HT1080 (cell line): ENCODE results near the gene NEK4. TPM values are rescaled to one million over a fixed set of nuclear protein-coding genes. Genes with fewer than 3 reads are reported as not detected.

Experiments
- DNase-seq: peaks from one replicate; pipeline ENCODE4 v3.0.0-alpha.2; 2015; ENCODE audit warnings: low read depth
- total RNA-seq: library from RNA; depleted of rRNA; stranded (reverse); fragments of >200 nt; shearing (Covaris generic); gene quantifications from 2 replicates; pipeline ENCODE4 v1.2.3, GENCODE V29; 2014

NEK4 gene
- total RNA-seq, 1 experiment from 2014 or later, result 25.9 TPM

DNA sequence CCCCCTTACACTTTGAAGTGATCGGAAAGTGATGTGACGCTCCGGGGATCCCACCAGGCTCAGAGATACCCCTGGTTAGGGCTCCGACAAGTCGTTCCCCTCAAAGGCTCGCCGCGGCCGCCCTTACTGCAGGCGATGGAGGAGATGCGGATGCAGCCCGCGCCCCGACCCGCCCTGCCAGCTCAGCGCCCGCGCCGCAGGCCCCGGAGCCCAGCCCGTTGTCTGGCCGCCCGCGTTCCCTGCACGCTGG, 65.4 kb downstream of the NEK4 start:
- no peak for DNase-seq

DNA sequence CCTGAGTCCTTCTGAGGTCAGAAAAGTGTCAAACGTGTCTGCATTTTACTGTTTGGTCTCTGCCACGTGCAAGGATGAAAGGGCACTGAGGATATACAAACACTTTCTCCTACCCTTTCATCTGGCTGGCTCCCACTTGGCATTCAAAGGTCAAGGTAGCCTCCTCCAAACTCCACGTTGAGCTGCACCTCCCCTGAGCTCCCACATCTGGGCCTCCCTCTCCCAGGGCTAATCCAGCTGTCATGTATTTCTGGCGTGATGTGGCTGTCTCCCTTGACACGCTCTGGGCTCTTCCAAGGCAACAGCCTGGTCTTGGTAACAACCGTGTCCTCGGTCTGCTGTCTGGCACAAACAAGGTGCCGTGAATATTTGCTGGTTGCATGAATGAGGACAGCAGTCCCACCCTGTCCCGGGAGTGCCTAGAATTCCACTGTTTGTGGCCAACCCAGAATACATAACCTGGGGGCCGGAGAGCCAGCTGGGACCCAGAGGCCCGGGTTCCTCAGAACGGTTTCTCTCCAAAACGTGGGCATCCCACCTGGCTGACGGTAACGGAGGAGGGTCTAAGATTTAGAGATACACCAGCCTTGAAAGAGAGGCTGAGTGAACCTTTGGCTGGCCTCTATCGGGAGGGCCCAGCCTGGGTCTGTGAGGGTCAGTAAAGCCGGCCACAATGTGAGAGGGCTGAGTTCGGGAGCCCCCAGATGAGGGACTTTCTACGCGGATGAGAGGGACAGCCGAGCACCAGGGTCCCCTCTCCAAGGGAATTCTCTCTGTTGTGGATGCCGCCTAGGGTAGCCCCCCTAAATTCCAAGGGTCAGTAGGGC, 65.9 kb downstream of the NEK4 start:
- peak; percentile 26 for DNase-seq

DNA sequence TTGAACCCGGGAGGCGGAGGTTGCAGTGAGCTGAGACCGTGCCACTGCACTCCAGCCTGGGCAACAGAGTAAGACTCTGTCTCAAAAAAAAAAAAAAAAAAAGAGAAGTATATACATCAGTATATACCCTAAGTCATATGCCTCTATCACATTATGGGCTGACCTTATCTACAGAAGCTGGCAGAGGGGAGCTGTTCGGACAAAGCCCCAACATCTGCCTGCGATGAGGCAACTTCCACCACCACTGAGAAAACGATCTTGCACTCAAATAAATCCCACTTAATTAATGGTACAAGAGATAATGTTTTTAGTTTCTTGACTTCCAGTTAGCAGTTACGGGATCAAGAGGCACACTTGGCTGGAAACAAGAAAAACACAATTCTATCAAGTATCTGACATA, 67.4 kb downstream of the NEK4 start:
- no peak for DNase-seq

DNA sequence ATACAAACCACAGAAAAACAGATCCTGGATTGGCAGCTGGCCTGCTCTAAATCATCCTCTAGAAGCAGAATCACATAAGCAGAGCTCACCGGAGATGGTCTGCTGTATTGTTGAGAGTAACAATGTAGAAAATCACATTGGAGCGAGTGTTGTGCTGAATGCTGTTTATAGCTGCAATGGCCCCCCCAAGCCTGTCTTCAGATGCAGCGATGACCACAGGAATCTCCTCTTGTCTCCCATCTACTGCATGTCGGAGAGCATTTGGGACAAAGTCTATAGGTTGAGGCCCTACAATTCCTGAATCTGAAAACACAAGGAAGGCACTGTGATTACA, 73.1 kb downstream of the NEK4 start:
- no peak for DNase-seq

DNA sequence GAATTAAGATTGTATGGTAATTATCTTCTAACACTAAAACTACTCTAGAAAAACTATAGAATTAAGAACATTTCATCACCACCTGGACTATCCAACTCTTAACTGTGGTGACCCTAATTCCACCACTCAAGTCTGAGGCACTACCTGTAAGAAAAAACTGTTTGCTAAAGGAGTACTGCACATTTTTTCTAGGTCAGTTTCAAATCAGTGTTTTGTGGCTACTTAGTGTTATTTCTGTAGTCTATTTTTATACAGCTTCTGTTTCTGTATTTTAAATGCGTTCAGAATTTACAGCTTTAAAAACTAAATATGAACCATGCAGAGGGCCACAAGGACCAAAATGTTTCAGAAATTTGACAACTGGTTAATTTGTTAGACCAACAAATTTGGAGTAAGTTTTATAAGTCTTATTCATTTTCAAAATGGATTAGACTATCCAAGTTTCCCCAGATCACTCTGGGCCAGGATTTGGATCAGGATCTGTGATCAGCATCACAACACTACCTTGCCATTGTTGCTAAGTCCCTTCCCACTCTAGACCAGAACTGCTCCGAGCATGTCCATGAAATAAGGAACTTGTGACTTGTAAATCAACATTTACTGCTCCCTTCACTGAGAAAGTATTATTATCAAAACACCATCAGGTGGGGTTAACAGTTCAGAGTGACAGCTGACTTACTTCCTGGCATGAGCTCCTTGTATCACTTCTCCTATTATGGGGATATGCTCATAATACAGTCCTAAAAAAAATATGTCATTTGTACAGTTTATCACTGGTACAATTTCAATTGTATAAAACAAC, 73.7 kb downstream of the NEK4 start:
- DNase-seq, result no peak

DNA sequence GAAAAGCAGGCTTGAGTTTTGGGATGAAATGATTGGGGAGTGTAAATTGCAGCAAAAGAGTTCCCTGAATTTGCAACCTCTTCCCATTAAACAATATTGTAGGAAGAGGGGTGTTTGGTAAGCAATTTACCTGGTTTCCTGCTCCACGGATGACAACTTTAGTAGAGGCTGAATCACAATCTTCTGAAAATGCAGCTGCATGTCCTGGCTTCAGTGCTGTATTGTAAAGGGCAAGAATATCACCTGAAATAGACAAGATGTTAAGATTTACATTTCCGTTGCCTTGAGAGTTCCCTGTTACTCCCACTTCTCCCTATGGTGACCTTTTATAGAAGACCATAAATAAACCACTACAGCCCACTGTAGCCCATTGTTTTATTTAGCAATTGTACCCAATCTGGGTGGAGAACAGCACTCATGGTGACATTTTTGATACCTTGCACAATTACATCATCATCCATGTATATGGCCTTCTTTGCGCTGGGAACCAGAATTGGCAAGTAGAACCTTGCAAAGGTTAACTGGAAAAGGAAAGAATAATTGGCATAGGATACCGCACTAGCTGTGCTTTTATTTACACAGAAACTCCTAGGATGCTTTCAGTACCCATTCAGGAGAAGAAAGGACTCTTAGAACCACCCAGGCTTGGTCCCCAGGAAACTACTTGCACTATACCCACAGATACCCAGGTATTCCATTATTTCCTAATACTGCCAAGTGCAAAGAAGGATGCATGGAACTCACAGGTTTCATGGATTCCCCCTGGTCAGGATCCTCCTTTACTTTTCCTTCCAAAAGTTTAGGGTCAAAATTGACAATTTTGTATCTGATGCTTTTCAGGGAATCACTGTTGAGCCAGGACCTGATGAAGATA, 74.7 kb downstream of the NEK4 start:
- DNase-seq, result no peak

DNA sequence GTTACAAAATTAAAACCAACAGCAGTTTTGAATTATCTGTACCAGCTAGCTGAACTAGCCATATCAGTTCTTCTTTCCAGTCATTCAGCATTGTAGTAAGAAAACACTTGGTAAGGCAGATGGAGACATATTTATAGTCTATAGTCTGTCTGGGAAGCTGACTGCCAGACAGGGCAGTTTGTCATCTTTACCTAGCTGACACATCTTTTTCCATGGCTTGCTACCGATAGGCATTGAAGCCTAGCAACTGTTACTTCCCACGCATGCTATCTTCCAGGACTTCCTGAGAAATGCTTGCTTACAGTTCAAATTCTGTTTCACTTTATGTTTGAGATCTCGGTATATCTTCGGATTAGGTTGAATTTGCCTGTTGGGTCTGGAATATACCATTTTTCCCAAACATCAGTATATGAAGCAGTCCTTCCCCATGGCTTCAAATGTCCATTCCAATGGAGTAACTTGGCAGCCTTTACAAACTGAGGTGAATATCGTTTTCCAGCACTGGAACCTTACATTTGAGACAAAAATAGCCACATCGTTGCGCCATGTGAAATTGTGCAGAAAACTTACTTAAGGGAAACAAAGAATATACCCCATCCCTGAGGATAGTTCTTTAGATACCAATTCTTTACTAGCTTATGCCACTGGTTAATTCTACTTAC, 76.1 kb downstream of the NEK4 start:
- DNase-seq, result no peak

DNA sequence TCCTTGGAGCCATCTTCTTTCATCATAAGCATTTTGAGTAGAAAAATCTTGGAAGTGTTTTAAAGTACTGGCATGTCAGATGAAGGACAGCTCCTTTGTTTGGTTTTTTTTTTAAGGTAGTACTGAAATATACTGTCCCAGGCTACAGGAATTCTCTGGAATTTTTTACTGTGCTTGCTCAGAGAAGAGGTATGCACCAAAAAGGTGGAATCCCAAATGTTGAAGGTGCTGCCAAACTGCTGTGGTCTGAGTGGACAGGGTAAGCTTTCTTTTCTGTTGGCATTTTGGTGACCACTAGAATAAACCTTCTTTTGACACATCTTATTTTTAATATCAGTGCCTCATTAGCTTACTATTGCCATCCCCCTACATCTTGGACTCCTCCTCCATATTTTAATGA, 77.7 kb downstream of the NEK4 start:
- DNase-seq, result no peak

DNA sequence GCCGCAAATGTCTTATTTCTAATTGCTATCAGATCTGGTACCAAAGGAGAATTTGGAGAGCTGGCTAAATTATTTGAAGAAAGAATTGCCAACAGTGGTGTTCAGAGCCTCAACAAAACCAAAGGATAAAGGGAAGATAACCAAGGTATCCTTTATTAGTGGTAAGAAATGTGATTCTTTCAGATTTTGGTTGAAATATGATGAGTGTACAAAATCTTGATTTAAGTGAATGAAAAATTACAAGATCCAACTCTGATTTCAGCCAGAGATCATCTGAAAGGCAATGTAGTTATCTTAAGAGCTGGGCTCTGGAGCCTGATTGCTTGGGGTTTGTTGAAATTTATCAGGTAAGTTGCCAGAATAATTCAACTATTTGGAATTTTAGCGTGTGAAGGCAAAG, 80.2 kb downstream of the NEK4 start:
- DNase-seq, result no peak

DNA sequence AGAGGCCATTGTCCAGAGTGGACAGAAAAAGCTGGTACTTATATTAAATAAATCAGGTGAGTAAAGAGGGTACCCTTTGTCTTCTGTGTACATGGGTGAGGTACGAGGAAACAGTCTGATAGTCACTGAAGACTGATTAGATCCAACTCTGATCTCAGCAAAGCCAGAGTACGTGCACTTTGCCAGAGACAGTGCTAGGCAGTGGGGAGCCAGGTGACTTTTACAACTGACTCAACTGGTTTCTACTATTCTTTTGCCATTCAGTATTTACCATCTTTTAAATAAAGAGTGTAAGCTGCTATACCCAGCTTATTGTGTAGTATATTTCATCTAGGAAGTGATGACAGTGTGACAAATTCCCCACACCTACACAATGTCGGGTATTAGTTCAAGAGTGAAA, 81.6 kb downstream of the NEK4 start:
- DNase-seq, result no peak

DNA sequence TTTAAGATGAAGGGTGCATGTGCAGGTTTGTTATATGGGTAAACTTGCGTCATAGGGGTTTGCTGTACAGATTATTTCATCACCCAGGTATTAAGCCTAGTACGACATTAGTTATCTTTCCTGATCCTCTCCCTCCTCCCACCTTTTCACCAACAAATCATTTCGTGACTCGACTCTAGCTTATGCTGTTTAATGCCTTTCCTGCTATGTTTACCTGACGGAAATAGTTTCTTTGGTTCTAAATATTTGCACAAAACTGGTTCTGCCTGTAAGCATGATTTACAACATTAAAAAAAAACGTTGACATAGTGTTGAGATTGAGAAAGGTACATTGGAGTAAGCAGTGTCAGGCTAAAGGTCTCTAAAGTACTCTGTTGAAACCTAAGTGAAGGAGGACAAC, 82.5 kb downstream of the NEK4 start:
- DNase-seq, result no peak

DNA sequence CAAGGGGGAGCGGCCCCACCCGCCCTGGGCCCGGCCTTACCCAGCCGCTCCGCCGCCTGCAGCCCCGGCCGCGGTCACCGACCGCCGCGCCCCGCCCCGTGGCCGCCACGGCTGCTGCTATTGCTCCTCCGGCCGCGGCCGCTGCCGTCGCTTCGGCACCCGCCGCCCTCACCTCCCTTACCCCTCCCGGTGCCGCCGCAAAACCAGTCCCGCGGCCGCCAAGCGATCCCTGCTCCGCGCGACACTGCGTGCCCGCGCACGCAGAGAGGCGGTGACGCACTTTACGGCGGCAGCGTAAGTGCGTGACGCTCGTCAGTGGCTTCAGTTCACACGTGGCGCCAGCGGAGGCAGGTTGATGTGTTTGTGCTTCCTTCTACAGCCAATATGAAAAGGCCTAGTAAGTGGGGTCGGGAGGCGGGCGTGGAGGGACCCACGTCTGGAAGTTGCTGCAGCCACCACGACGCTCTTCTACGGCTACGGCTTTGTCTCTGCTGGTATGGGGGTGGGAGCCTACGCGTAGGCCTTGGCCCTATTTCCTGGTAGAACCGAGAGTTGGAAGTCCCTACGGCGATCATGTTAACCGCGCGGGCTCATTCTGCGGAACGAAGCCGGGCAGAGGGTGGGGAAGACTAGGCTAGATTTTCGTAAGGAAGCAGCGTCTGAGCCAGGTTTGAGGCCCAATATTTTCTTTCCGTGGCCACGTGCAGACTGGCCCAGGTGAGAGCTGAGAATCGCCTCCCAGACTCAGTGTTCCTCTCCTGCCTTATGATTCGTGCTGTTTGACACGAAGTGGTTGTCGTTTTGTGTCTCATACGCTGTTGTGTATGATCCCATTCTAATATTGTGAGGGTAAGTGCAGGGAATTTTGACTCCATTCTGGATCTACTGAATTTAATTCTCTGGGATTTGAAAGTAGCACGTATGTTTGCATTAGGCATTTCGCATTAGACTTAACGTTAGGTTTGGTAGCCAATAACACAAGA, 84.7 kb downstream of the NEK4 start, which contains the start of the genes GNL3 and PBRM1:
Gene GNL3 (plus strand): TSS at position 324 of the 983 bp plus-strand sequence. CDS start 61 bp downstream, at position 385.
Gene PBRM1 (minus strand): TSS at position 205 of the 983 bp plus-strand sequence.
- DNase-seq, result peak; percentile 93

DNA sequence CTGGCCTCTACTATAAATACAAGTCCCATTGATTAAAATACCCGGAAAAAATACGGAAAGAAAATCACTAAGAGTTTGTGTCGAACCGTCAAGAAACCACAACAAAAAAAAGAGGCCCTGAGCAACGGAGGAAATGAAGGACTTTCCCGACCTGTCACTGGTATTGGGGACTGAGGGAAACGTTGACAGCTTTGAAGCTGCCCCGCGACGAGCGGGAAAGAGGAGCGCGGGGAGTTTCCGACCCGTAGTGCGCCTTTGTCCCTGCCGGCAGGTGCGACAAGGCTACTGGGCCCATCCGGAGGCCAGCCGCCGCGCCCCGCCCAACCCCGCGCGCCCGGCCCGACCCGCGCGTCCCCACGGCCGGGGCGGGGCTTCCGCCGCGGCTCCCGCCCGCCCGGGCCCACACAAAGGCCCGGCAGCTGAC, 85.4 kb downstream of the NEK4 start:
- peak; percentile 47 for DNase-seq

DNA sequence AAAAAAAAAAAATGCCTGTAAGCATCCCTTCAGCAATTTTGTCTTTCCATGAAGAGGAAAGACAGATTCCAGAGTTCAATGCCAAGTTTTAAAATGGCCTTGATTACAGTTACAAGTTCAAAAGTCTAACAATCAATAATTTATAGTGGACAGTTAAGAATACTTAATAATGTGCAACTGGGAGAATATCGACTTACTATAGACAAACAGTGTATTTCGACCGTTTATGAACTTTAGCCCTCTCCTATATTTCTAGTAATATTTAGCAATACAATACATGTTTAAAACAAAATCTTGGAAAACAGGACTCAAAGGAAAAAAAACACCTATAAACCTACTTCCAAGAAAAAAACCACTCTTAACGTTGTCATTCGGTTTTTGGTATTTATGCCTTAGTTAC, 86.6 kb downstream of the NEK4 start:
- DNase-seq, result no peak

DNA sequence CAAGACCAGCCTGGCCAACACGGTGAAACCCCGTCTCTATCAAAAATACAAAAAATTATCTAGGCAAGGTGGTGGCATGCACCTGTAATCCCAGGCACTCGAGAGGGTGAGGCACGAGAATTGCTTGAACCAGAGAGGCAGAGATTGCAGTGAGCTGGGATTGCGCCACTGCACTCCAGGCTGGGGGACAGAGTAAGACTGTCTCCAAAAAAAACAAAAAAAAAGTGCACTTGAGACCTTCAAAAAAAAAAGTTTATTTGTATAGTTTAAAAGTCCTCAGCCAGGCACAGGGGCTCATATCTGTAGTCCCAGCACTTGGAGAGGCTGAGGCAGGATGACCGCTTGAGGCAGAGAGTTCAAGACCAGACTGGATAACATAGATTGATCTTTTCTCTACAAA, 87.1 kb downstream of the NEK4 start:
- no peak for DNase-seq

DNA sequence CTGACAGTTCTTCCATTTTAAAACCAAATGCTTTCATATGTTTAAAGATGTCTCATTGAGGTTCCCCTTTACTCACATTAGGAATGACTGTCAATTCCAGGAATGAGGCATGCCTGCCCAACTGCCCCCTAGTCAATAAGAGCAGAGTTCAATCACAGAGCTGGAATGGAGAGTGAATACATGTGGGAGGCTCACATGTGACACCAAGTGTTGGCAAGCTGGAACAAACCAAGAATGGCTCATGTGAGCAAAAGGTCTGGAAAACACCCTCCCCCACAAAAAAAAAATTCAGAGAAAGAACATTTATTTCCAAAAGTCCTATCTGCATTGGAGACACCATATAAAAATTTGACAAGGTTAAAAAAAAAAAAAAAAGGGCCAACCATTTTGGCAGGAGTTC, 88.7 kb downstream of the NEK4 start:
- peak; percentile 73 for DNase-seq

DNA sequence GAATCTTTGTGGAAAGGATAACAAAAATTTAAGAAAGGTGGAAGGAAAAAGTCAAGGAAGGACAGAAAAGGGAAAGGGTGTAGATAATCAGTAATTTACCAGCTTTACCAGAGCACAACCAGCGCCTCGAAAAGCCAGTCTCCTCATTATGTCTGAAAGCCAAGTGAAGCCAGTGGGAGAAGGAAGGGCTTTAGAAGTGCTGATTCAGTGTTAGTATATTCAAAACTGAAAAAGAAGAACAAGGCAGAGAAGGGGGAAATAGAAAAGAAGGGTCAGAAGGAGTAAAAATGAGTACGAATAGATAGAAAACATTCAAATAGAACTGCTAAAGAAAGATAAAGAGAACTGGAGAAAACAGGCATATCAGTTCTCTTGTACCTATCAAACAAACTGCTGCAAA, 89.1 kb downstream of the NEK4 start:
- DNase-seq, result no peak

DNA sequence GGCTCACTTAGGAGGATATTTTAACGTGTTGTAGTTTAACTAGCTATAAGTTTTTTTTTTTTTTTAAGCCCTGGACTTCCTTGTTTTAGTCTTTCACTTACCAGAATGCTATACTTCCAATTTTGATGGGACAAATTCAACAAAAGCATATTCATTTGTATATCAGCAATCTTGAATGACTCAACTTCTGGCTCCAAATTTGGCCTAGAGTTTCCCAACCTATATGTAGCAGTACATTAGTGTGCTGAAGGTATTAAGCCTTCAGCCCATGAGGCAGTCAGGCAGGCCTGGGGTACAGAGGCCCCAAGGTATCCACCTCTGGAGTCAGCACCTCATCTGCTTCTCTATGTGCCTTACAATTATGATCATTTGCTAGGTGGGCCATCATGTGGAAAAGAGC, 90.9 kb downstream of the NEK4 start:
- DNase-seq, result no peak

DNA sequence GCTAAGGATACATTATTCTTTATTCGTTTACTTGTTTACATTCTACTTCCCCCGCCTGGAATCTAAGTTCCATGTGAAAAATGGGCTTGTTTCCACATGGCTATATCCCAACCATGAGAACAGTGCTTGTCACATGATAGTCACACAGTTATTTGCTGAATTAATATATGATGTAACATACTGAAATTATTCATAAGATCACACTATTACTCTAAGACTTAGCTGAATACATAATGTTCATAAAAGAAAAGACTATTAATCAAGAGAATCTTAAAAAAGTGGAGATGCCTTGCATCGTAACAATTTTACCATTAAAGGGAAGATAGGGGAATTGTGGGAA, 91.6 kb downstream of the NEK4 start:
- DNase-seq, result no peak
